NCI-H128 (cell line): Measurements from ENCODE around the gene DLX6.

ENCODE experiments used
- DNase-seq: peaks from one replicate; lab custom pipeline; 2025; ENCODE audit not compliant: unreplicated experiment; lab: John Stamatoyannopoulos, UW

Gene DLX6

GRCh38 chr7:97005183-97006054 lies at the start of gene DLX6:
Gene DLX6 (plus strand): TSS chr7:97005553. CDS start chr7:97005978, 425 bp downstream.
- DNase-seq, result peak; percentile 90

DNA sequence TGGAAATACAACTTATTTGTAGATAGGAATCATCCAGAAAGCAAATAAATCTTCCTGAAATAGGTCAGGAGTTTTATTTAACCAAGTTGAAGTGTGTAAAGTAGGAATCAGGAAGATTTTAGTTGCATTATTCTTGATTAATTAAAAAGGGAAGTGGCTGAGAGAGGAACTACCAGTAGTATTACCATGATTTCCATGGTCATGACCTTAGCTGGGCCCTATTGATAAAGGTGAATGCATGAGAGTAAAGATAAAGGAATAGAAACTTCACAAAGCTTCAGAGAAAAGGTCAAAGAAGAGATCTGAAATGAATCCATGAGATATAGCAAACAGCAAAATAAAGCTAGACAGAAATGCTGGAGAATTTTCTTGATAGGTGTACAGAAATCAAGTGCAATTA lies 46.2 kb upstream of the DLX6 start:
- DNase-seq, result no peak

DNA sequence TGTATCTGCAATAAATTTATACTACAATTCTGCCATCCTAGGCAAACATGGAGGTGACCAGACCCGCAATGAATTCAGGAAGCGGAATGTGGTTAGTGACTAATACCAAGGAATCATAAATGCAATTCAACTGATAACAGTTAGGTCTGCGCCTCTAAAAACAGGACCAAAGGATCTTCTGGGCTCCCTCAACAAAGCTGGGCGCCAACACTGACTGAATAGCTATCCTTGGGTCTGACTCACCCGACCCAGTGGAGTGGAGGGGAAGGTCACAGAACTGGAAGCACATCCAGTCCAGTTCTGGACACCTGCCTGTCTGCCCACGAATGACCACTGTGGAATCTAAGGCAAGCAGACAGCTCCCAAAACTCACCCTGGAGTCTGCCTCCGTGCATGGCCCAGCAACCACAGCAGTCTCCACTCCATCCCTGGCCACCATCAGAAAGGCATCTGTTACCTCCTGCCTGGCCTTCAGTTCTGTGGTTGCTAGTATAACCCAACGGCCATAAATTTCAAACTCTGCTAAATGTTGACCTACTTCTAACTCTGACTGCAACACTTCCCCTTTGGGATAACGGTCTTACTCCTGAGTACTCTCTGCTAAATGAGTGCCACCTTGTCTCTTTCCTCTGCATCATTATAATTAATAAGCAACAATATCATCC lies 43.0 kb upstream of the DLX6 start:
- no peak for DNase-seq

DNA sequence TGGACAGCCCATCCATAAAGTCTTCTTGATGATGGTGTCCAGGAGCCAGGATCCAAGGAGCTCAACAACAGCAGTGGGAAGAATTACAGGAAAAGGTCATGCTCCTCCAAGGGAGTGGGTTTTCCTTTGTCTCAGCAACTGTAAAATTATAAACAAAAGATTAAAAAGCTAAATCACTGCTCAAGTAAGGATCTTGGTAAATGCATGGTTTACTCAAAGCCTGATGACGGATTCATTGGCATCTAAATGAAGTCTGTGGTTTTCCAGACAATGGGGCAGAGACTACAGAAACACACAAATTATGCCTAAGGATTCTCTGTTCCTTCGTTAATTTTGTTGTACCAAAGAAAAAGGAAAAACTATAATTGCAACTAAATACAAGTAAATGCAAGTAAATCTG lies 36.4 kb upstream of the DLX6 start:
- DNase-seq, result no peak

DNA sequence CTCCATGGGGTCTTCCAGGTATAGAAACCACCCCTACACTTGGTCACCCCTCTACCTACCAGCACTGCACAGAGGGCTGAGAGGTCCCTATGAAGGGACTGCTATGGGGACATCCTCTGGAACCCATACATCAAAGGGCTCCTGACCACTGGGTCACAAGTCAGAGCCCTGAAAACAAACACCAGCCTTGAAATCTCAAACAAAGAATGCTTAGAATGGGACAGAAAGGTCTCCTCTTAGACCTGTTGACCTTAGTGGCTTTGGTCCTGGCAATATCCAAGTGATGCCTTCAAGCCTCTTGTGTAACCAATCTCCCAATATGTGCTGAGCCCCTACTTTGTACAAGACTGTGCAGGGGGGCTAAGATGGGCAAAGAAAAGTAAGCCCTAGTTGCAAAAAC lies 34.6 kb upstream of the DLX6 start:
- DNase-seq, result no peak

DNA sequence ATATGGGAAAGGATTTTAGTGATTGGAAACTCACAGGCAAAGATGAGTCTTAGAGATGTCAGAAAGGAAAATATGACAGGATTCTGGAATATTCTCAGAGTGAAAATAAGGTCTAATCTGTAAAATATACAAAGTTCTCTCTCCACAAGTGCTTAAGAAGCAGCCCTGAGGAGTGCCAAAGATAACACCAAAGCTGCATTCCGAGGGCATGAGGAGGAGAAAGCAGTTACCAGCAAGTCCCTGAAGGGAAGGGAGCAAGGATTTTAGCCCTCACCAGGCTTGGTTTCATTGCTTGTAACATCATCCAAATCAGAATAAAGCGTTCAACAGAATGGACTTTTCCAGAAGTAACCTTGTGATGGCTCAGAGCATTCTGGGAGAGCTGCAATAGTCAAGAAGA lies 31.4 kb upstream of the DLX6 start:
- DNase-seq, result no peak

GRCh38 chr7:96976106-96976505 lies 29.2 kb upstream of the DLX6 start:
- DNase-seq, result no peak

DNA sequence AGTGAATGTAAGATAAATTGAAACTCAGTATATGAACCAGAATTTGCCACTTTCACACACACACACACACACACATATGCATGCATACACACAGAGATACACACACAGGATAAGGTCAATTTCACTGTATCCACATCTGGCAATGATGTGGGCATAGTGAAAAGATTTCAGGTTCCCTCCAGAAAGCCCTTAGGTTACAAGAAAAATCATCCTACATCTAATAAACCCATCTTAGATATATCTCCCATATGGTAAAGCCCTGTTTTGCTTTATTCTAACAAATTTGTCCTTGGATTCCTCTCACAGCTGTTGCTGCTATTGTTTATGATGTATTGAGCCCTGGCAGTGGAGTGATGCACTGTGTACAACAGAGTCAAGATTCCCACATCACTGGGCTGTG lies 27.9 kb upstream of the DLX6 start:
- no peak for DNase-seq

- no peak for DNase-seq
These were observed 25.6 kb upstream of the DLX6 start for GRCh38 chr7:96979551-96980276.

DNA sequence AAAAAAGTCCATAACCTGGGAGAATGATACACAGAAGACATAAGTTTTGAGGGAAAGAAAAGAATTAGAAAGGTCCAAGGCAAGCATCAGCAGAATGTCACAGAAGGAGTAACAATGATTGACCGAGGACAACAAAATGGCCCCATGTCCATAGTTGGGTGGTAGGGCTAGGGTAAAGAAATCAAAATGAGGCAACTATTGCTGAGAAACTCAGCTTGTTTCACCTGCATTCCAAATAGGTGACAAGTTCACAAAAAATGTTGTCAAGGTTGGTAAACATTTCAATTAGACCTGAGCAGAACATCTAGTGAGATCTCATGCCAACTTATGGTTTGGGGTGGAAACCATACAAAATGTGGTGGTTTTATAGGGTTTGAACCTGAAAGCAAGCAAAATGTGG lies 22.8 kb upstream of the DLX6 start:
- DNase-seq, result no peak

DNA sequence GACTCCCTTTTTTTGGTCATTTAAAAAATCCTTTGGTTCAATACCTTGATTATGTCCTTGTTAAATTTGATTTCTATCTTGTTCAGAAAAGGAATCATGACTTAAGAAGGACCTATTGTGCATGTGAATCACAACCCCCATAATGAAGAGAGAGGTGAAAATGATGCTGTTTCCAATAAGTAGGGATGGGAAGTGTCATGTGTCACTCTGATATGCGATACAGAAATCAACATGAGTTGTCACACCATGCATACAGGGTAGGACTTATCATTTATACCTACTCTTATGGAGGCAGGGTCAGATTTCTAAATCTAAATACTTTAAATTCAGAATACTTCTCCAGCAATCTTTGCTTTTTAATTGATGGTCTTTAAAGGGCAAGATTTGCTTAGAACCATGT lies 19.4 kb upstream of the DLX6 start:
- DNase-seq, result no peak

DNA sequence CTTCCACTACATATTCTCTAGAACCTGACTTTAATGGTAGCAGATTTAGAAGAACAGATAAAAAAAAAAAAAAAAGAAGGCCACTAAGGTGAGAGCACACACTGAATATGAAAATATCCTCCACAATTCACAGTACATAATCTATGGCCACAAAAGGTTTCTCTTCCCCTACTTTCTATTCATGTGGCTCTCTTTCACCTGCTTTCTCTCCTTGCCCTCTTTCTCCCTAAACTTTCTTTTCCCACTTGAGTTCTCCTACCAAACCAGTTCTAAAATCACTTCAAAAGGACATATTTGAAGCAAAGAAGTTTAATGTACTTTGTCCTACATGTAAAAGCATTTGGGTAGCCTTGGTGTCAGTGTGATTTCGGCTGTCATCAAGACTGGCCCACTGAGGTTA lies 18.5 kb upstream of the DLX6 start:
- DNase-seq, result no peak

GRCh38 chr7:96987719-96988118 lies 17.6 kb upstream of the DLX6 start:
- DNase-seq, result no peak

- DNase-seq, result no peak
These were observed 16.0 kb upstream of the DLX6 start for GRCh38 chr7:96989241-96989858.

DNA sequence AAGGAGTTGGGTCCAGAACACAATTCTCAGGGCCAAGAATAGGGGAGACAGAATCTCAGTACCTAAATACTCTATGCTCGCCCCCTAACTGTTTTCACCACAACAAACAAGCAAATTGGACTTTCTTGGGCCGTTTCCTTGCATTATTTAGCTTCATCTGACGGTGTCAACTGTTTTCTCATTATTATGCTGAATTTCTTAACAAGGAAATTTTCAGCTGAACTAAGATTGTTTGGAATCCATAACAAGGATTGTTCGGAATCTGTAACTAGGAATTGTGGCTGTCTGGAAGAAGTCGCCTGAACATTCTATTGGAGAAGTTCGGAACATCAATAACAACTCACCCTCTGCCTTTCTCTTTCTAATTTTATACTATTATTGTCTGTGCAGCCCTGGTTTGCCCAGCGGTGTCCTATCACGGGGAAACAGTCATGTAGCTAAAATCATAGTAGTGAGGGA lies 15.5 kb upstream of the DLX6 start:
- DNase-seq, result no peak

DNA sequence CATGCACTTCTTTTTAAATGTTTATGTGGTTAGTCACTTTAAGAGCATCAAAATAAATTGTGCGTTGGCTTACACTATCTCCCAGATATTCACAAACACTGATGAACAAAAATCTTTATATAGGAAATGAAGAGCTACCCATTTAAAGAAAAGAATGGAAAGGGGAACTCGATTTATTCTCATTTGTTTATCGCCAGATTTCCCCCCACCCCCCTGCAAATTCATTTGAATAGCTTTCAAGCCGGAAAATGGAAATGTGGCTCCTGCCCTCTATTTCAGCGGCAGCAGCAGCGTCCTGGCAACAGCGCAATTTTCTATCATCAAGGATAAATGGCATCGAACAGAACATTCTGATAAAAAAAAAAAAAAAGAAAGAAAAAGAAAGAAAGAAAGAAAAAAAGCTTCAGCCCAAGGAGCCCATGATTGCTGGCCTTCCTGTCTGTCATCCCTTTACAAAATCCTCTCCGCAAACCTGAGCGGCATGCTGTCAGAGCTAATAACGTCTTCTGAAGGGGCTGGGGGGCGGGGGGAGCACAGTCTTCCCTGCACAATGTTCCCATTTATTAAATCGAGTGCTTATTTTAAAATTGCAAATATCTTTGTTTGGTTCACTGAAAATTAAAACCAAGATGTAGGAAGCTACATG lies 13.7 kb upstream of the DLX6 start:
- no peak for DNase-seq

- DNase-seq, result no peak
These were observed 13.0 kb upstream of the DLX6 start for GRCh38 chr7:96992192-96993005.

- no peak for DNase-seq
These were observed 12.1 kb upstream of the DLX6 start for GRCh38 chr7:96993094-96993865.

- no peak for DNase-seq
These were observed 11.4 kb upstream of the DLX6 start for GRCh38 chr7:96993980-96994379.
